Osteoblast (primary cell): Measurements from ENCODE around the gene TOP3B. TPM values are rescaled to one million over a fixed set of nuclear protein-coding genes. Genes with fewer than 3 reads are reported as not detected.

Source experiments
- DNase-seq: peaks from one replicate; pipeline ENCODE4 v3.0.0; 2011; ENCODE audit warnings: low spot score, mixed read lengths; ENCODE audit not compliant: insufficient read length; ENCODE audit errors: missing footprints
- H2AFZ ChIP-seq: 2 replicates; pipeline ENCODE4 v1.6.0; 2011; ENCODE audit warnings: mild to moderate bottlenecking, low read length
- H3K27ac ChIP-seq: 2 replicates; pipeline ENCODE4 v1.5.1; 2011; ENCODE audit warnings: mild to moderate bottlenecking, low read depth, low read length, moderate library complexity
- H3K27me3 ChIP-seq: 2 replicates; pipeline ENCODE4 v1.6.0; 2012; ENCODE audit warnings: mild to moderate bottlenecking, control low read depth, inconsistent platforms, low read length, moderate library complexity; ENCODE audit not compliant: insufficient read depth
- H3K36me3 ChIP-seq: 2 replicates; pipeline ENCODE4 v1.5.1; 2011; ENCODE audit warnings: mild to moderate bottlenecking, low read length, control low read depth, moderate library complexity; ENCODE audit not compliant: insufficient read depth
- H3K4me1 ChIP-seq: 2 replicates; pipeline ENCODE4 v1.5.1; 2011; ENCODE audit warnings: mild to moderate bottlenecking, low read length, control low read depth, moderate library complexity; ENCODE audit not compliant: insufficient read depth
- H3K4me2 ChIP-seq: 2 replicates; pipeline ENCODE4 v1.6.0; 2011; ENCODE audit warnings: mild to moderate bottlenecking, low read length; ENCODE audit not compliant: insufficient read depth
- H3K4me3 ChIP-seq: fragments of 200-600 bp; sonication (generic); 3 replicates; pipeline ENCODE4 v1.5.1; 2012; ENCODE audit warnings: mild to moderate bottlenecking, low read length, inconsistent platforms; ENCODE audit not compliant: insufficient read depth
- H3K79me2 ChIP-seq: 2 replicates; pipeline ENCODE4 v1.6.0; 2012; ENCODE audit warnings: mild to moderate bottlenecking, low read length, control low read depth, inconsistent platforms; ENCODE audit not compliant: insufficient read depth
- H3K9me3 ChIP-seq: 2 replicates; pipeline ENCODE4 v1.5.1; 2011; ENCODE audit warnings: low read depth, low read length, control low read depth
- H4K20me1 ChIP-seq: 2 replicates; pipeline ENCODE4 v1.6.0; 2012; ENCODE audit warnings: mild to moderate bottlenecking, low read length, control low read depth; ENCODE audit not compliant: insufficient read depth
- total RNA-seq: library from RNA; depleted of rRNA; stranded (reverse); fragments of >200 nt; gene quantifications from 2 replicates; pipeline ENCODE4 v1.2.3, GENCODE V29; 2012
- TF ChIP-seq, protein P1 (sequence below): IDR thresholded peaks from 2 replicates; pipeline ENCODE4 v1.5.1; 2011; ENCODE audit warnings: mild to moderate bottlenecking, low read depth, low read length, moderate library complexity; ENCODE audit errors: extremely low read depth

Gene TOP3B
- total RNA-seq, 1 donor = 27.9 TPM

- Histone ChIP-seq H3K4me1 (no peaks in the 10 kb centered on the region), H3K9me3 (no peaks in the 10 kb centered on the region), H3K79me2 (no peaks in the 10 kb centered on the region), H4K20me1 (no peaks in the 10 kb centered on the region), H3K27ac (no peak overlapping the region), H3K4me2 (no peak overlapping the region), H3K36me3 (no peaks in the 10 kb centered on the region), H2AFZ (no peak overlapping the region), H3K4me3 (no peak overlapping the region), H3K27me3 (peaks cover 6% of the 10 kb centered on the region)
- DNase-seq = no peak
- TF ChIP-seq, protein P1, sequence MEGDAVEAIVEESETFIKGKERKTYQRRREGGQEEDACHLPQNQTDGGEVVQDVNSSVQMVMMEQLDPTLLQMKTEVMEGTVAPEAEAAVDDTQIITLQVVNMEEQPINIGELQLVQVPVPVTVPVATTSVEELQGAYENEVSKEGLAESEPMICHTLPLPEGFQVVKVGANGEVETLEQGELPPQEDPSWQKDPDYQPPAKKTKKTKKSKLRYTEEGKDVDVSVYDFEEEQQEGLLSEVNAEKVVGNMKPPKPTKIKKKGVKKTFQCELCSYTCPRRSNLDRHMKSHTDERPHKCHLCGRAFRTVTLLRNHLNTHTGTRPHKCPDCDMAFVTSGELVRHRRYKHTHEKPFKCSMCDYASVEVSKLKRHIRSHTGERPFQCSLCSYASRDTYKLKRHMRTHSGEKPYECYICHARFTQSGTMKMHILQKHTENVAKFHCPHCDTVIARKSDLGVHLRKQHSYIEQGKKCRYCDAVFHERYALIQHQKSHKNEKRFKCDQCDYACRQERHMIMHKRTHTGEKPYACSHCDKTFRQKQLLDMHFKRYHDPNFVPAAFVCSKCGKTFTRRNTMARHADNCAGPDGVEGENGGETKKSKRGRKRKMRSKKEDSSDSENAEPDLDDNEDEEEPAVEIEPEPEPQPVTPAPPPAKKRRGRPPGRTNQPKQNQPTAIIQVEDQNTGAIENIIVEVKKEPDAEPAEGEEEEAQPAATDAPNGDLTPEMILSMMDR = no peak
Observed at GRCh38 chr22:22014285-22014659, 31.7 kb upstream of the TOP3B start.

DNA sequence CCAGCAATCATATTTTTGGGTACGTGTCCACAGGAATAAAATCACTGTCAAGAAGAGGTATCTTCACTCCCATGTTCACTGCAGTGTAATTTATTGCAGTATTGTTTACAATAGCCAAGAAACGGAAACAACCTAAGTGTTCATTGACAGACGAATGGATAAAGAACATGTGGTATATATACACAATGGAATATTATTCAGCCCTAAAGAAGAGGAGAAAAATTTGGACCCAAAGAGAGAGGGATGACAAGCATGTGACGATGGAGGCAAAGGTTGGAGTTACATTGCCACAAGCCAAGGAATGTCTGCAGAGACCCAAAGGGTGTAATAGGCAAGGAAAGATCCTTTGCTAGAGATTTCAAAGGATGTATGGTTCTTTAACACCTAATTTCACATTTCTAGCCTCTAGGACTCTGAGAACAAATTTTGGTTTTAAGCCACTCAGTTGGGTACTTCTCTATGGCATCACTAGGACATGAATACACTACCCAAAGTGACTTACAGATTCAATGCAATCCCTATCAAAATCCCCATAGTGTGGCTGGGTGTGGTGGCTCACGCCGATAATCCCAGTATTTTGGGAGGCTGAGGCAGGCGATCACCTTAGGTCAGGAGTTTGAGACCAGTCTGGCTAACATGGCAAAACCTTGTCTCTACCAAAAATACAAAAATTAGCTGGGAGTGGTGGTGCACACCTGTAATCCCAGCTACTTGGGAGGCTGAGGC lies 31.1 kb upstream of the TOP3B start:
- TF ChIP-seq, protein P1 = no peak
- Histone ChIP-seq H2AFZ (no peak overlapping the region), H3K4me2 (no peak overlapping the region), H3K79me2 (no peaks in the 10 kb centered on the region), H3K27me3 (peaks cover 6% of the 10 kb centered on the region), H3K9me3 (no peaks in the 10 kb centered on the region), H3K27ac (no peak overlapping the region), H3K4me1 (no peaks in the 10 kb centered on the region), H3K4me3 (no peak overlapping the region), H4K20me1 (no peaks in the 10 kb centered on the region), H3K36me3 (no peaks in the 10 kb centered on the region)
- DNase-seq = no peak

- Histone ChIP-seq H3K27me3 (peaks cover 3% of the 10 kb centered on the region), H3K9me3 (no peaks in the 10 kb centered on the region), H3K4me3 (no peak overlapping the region), H3K79me2 (no peaks in the 10 kb centered on the region), H3K36me3 (no peaks in the 10 kb centered on the region), H4K20me1 (no peaks in the 10 kb centered on the region), H3K4me2 (no peak overlapping the region), H3K27ac (no peak overlapping the region), H3K4me1 (no peaks in the 10 kb centered on the region), H2AFZ (no peak overlapping the region)
- DNase-seq = no peak
- TF ChIP-seq, protein P1 = no peak
Observed at GRCh38 chr22:22011964-22012363, 29.4 kb upstream of the TOP3B start.

- Histone ChIP-seq H3K4me3 (no peak overlapping the region), H3K4me2 (no peak overlapping the region), H3K36me3 (no peaks in the 10 kb centered on the region), H3K27me3 (peaks cover 3% of the 10 kb centered on the region), H2AFZ (no peak overlapping the region), H3K79me2 (no peaks in the 10 kb centered on the region), H3K4me1 (no peaks in the 10 kb centered on the region), H3K27ac (no peak overlapping the region), H3K9me3 (no peaks in the 10 kb centered on the region), H4K20me1 (no peaks in the 10 kb centered on the region)
- DNase-seq = no peak
- TF ChIP-seq, protein P1 = no peak
Observed at GRCh38 chr22:22010358-22010757, 27.8 kb upstream of the TOP3B start.
